ENCODE results near the gene UBXN1.

Gene UBXN1

GRCh38 chr11:62649486-62649885 is 29.4 kb downstream of the UBXN1 start:
- no peak for DNase-seq (ENCODE audit: low read depth)
- H3K4me3 ChIP-seq (ENCODE audit: low read depth, low read length), result no peak overlapping the region
- TF ChIP-seq, protein P1, sequence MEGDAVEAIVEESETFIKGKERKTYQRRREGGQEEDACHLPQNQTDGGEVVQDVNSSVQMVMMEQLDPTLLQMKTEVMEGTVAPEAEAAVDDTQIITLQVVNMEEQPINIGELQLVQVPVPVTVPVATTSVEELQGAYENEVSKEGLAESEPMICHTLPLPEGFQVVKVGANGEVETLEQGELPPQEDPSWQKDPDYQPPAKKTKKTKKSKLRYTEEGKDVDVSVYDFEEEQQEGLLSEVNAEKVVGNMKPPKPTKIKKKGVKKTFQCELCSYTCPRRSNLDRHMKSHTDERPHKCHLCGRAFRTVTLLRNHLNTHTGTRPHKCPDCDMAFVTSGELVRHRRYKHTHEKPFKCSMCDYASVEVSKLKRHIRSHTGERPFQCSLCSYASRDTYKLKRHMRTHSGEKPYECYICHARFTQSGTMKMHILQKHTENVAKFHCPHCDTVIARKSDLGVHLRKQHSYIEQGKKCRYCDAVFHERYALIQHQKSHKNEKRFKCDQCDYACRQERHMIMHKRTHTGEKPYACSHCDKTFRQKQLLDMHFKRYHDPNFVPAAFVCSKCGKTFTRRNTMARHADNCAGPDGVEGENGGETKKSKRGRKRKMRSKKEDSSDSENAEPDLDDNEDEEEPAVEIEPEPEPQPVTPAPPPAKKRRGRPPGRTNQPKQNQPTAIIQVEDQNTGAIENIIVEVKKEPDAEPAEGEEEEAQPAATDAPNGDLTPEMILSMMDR (conservative IDR thresholded peaks at IDR 0.05; ENCODE audit: low read depth, low read length), result no peak

DNA sequence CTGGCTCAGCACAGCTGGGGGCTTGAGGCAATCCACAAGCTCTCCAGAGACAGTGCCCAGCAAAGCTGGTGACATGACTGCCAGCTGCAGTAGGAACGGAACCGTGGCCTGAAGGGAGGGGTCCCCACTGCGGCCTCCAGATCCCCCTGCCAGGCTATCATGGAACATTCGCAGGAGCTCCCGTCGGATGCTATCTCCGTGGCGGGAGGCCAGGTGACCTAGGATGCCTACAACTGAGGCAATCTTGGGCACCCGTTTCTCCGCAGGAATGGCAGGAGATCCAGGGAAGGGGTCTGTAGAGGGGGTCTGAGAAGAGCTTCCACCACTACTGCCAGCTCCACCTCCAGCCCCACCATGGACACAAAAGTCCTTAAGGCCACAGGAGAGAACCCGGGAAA is 29.9 kb downstream of the UBXN1 start:
- TF ChIP-seq, protein P1 (conservative IDR thresholded peaks at IDR 0.05; ENCODE audit: low read depth, low read length), result no peak
- no peak overlapping the region for H3K4me3 ChIP-seq (ENCODE audit: low read depth, low read length)
- no peak for DNase-seq (ENCODE audit: low read depth)

GRCh38 chr11:62648185-62648966 is 30.5 kb downstream of the UBXN1 start:
- TF ChIP-seq, protein P1 (conservative IDR thresholded peaks at IDR 0.05; ENCODE audit: low read depth, low read length), result no peak
- no peak overlapping the region for H3K4me3 ChIP-seq (ENCODE audit: low read depth, low read length)
- DNase-seq (ENCODE audit: low read depth), result no peak

DNA sequence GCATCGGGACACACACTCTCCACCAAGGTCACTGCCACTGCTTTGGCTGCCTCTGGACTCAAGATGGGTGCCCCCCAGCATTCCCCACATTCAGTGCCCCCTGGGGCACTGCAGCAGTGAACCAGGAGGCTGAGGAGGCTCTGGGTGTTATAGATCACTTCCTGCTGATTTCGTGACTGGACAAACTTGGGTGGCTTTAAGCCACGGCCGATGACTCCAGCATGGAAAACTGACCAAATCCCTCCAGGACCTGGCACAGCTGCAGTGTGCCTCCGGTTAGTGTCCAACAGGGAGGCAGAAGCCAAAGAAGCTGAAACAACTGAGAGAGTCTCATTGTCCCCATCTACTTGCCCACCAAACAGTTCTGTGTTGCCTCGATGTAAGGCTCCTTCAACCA is 31.3 kb downstream of the UBXN1 start:
- TF ChIP-seq, protein P1 (conservative IDR thresholded peaks at IDR 0.05; ENCODE audit: low read depth, low read length), result no peak
- DNase-seq (ENCODE audit: low read depth), result no peak
- no peak overlapping the region for H3K4me3 ChIP-seq (ENCODE audit: low read depth, low read length)

DNA sequence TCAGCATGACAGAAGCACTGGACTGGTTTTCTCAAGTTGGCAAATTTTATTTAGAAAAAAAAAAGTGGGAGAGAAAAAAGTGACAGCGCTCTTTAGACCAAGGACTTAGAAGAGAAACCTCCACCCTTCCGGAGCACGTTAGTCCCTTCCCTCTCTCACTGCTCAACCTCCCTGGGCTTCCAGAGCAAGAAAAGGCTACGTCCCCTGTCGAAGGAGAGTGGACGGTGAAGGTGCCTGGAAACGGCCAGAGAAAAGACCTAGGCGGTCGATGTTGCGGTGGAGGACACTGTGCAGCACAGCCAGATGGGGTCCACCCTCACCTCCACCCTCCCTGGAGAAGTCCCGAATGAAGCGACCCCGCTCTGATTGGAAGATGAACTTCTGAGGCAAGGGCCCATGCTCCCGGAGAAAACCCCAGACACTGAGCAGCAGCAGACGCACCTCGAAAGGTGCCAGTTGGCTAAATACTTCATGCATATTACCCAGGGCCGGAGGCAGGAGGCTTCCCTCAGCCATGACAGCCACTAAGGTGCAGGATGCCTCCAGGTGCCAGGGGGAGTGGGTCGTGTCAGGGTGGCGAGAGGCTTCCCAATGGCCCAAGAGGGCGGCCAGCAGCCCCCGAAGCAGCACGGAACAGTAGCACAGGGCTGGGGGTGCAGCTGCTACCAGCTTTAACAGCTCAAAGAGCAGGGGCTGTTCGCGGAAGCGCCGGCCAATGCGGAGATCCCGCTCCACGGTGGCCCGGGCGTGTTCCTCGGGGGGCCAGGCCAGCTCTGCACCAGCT is 31.9 kb downstream of the UBXN1 start:
- no peak overlapping the region for H3K4me3 ChIP-seq (ENCODE audit: low read depth, low read length)
- no peak for DNase-seq (ENCODE audit: low read depth)
- TF ChIP-seq, protein P1 (conservative IDR thresholded peaks at IDR 0.05; ENCODE audit: low read depth, low read length), result no peak

DNA sequence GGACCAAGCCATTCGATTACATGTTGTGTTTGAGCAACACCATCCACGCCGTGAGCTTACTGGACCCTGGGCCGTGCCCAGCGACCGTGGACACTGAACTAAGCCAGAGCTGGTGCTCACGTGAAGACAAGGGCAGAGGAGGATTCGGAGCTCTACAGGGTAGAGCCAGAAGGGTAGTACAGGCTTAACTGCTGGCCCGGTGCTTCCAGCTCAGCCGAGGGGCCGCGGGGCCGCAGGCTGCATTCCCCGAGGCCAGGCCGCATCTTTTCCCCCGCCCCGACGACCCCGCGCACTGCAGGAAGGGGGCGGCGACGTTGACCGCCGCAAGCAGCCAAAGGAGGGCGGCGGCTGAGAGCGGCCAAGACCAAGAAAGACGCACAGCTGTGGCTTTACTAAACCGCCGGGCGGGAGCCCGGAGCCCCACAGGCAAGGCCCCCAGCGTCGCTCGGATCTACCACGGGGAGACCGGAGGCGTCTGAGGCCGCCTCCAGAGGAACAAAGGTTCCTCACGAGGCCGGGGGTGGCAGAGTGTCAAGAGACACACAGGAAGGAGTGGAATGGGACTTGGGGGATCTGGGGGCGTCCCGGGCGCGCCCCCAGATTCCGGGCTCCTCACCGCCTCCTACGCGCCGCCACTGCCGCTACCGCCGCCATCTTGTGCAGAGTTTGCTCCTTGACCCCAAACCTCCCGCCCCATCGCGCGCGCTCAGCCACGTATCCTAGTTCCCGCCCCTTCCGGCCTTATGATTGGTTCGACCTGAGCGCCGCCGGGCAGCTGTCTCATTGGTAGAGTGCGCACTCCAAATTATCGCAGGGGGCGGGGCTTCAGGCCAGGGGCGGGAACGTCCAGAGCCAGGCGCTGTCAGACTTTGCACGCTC is 32.7 kb downstream of the UBXN1 start, which contains the start of gene GANAB:
TSS of gene GANAB (minus strand) at position 668 of the 879 bp plus-strand sequence. CDS start at position 654, 14 bp downstream.
- peak within 1 kb of the TSS; percentile 90 for H3K4me3 ChIP-seq (ENCODE audit: low read depth, low read length)
- TF ChIP-seq, protein P1 (conservative IDR thresholded peaks at IDR 0.05; ENCODE audit: low read depth, low read length), result no peak

More for the DNA sequence above, 32.7 kb downstream of the UBXN1 start, which contains the start of gene GANAB:
- DNase-seq (ENCODE audit: low read depth), result peak; percentile 99

Data from choroid plexus epithelial cell (primary cell).